GM19463 (cell line): ENCODE measurements around the gene MAPT.

Source experiments
- ATAC-seq: cut with Tn5 transposase; IDR thresholded peaks from one replicate; pipeline ENCODE4 v1.9.1; 2021; ENCODE audit warnings: mild to moderate bottlenecking, moderate library complexity; ENCODE audit not compliant: unreplicated experiment

The MAPT gene

GRCh38 chr17:46043606-46044005 lies 149.3 kb downstream of the MAPT start:
- no peak for ATAC-seq

- no peak for ATAC-seq
Observed at GRCh38 chr17:46044286-46044928, 150.1 kb downstream of the MAPT start.

DNA sequence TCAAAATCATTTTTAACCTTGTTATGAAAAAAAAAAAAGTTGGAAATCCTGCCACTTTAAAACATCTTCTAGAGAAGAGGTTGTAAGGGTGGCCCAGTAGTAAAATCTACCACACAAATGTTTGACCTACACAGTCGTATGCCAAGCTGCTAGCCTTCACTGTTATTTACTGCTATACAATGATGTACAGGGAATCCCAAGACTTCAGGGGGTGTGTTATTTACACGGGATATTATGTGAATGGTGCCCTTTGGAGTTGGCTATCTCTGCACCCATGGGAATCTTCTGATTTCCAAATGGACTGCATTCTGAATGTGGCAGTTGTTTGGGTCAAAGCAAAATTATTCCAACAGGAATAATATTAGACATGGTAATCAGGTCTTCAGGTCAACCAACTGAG lies 150.6 kb downstream of the MAPT start:
- ATAC-seq = no peak

DNA sequence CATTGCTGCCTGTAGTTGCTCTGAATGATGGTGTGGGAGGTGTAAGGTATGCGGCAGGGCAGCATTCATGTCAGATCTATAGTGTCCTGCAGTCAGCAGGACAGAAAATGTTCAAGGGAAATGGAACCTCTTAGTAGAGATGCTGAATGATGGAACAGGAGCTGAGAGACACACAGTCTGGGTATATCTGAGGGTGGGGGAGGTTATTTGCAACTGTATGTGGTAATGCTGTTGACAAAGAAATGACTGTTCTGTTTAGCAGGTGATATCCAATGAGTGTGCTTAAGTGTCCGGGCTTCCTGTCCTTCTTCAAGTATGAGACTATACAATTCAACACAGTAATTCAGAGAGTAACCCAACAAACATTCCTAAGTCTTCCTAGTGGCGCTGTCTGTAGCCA lies 151.3 kb downstream of the MAPT start:
- no peak for ATAC-seq

DNA sequence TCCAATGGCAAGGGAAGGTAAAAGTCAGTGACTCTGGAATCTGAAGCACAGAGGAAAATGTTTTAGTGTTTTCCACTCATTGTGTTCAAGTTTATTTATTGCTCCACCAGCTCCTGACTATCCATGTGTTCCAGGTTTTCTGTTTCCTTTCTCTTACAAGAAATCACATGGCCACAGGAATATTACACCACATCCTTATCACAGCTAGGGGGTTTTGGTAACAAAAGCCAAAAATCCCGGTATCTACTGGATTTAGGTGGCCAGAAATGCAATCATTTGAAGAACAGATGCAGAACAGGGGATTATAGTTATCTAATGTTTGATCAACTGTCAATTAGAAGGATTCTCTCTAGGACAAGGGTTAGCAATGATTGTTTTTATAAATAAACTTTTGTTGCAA lies 152.6 kb downstream of the MAPT start:
- no peak for ATAC-seq

- ATAC-seq = no peak
Observed at GRCh38 chr17:46047398-46047797, 153.0 kb downstream of the MAPT start.

- ATAC-seq = no peak
Observed at GRCh38 chr17:46047856-46048255, 153.5 kb downstream of the MAPT start.

GRCh38 chr17:46049656-46050055 lies 155.3 kb downstream of the MAPT start:
- no peak for ATAC-seq

GRCh38 chr17:46053911-46054534 lies 159.7 kb downstream of the MAPT start:
- no peak for ATAC-seq

DNA sequence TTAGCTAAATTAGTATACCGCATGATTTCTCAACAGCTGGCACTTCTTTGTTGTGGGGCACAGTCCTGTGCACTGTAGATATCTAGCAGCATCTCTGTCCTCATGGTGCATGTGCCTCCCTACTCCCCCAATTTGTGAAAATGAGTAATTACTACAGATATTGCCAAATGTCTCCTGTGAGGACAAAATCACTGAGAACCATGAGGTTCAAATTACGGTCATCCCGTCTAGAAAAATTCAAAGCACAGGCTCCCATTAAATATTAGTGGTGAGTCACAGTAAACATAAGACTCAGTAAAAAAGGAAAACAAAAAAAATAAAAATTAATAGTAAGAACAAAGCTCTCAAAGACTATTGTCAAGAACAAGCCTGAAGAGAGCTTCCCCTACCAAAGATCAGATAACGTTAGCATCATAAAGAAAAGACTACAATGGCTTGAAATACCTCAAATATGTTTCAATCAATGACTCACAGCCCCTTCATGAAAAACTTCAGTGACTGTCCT lies 162.5 kb downstream of the MAPT start:
- ATAC-seq = no peak

DNA sequence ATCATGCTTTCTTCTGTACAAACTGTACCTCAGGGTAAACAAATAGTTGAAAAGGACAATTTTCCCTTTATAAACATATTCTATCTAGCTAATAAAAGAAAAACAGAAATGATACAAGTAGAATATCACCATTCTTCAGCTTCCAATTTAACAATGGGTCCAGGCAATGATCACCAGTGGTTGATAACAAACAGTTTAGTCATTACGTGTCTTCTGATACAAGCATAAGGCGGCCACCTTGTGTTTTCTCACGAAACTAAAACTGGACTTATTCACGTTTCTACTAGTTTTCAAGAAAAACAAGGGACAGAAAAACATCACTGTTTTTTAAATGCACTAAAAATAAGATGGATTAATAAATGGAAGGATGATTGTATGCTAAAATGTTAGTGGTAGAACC lies 163.0 kb downstream of the MAPT start:
- ATAC-seq = no peak

DNA sequence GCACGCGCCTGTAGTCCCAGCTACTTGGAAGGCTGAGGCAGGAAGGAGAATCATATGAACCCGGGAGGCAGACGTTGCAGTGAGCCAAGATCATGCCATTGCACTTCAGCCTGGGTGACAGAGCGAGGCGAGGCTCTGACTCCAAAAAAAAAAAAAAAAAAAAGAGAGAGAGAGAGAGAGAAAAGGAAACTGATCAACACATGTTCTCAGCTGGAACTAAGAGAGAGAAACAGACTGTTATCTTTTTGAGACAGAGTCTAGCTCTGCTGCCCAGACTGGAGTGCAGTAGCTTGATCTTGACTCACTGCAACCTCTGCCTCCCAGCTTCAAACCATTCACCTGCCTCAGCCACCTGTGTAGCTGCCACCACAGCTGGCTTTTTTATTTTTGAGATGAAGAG lies 165.1 kb downstream of the MAPT start:
- no peak for ATAC-seq

DNA sequence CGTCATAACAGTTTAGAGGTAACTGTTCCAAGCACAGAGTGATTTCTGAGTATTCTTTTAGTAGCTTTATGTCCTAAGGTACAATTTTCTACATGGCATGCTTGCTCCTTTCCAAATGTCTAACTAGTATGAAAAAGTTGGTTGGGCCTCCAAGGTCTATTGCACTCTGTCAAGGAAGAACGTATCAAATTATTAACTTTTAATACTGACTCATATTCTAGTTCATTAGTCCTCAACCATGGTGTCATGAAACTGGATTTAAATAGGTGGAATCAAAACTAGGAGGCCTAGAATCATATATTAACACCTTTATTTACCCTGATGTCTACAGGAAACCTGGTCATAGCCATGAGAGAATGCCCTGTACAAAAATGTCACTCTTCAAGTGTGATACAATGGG lies 166.1 kb downstream of the MAPT start:
- ATAC-seq = no peak

- no peak for ATAC-seq
Observed at GRCh38 chr17:46061435-46061834, 167.1 kb downstream of the MAPT start.

DNA sequence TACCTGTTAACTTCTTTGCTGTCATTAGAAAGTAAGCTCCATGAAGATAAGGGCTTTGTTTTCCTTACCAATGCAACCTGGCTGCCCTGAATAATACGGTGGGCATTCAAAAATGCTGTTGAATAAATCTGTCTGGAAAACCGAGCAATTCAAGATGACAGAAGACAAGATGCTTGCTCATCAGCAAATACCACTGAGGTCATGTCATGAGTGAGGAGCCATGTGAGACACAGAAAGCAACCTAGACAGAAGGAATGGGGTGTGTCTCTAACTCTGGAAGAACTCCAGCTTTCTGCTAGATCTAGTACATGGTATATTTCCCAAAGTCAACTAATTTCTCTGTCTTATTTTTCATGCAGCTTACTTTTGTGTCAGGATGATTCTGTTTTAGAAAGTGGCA lies 168.9 kb downstream of the MAPT start:
- ATAC-seq = no peak

- ATAC-seq = no peak
Observed at GRCh38 chr17:46064460-46064859, 170.1 kb downstream of the MAPT start.

DNA sequence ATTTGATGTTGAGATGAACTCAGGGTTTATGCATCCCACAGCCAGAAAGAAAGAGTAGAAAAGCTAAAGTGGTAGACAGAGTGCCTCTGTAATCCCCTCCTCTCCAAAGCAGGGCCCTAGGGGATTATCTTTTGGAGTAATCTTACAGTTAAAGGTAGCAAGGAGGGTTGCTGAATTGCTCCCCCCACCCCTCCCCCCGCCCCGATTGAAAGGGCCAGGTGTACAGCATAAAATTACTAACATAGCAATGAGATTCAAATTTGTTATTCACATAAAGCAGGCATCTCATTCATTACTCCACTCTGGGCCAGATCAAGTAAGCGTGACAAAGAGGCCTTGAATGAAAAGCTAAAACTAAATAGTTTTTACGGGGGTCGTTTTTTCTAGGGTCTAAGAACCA lies 177.4 kb downstream of the MAPT start:
- no peak for ATAC-seq

DNA sequence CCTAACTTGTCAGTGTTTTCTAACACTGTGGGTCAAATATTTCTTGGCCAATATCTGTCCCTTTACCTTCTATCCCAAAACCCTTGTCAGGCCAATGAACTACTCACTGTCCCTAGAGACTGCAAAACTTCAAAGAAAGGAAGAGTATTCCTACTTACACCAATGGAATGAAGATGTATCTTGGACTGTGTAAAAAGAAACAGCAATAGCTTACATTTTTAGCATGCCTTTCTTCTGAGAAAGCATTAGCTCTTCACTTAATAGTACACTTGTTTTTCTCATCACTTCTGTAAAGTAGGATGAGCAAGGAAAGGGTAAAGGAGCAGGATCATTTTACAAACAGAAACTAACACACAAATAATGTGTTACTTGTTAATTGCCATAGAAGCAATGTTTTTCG lies 178.6 kb downstream of the MAPT start:
- no peak for ATAC-seq

GRCh38 chr17:46074540-46074939 lies 180.2 kb downstream of the MAPT start:
- no peak for ATAC-seq
